K562 (cell line): ENCODE measurements around the gene SYT3. TPM values are rescaled to one million over a fixed set of nuclear protein-coding genes. Genes with fewer than 3 reads are reported as not detected.
A peak's percentile ranks its signal among the peaks of the same experiment; 100 is the strongest.

ENCODE experiments used
- ARID2 ChIP-seq: fragments of 450-650 bp; IDR thresholded peaks from 2 replicates; pipeline ENCODE4 v1.6.1; 2017; ENCODE audit warnings: antibody characterized with exemption, mild to moderate bottlenecking
- CHD2 ChIP-seq: IDR thresholded peaks from 2 replicates; pipeline ENCODE4 v1.6.1; 2011; ENCODE audit warnings: low read depth, low read length
- ELF1 ChIP-seq: fragments of 200-800 bp; sonication (Bioruptor generic); IDR thresholded peaks from 2 replicates; pipeline ENCODE4 v1.6.1; 2016; ENCODE audit warnings: missing genetic modification characterization, missing compliant biosample characterization
- KAT8 ChIP-seq: fragments of 450-650 bp; IDR thresholded peaks from 2 replicates; pipeline ENCODE4 v1.6.1; 2016; ENCODE audit warnings: low read depth, mild to moderate bottlenecking
- MAFG ChIP-seq: fragments of 450-650 bp; conservative IDR thresholded peaks from 2 replicates; pipeline ENCODE4 v1.6.1; 2016; ENCODE audit warnings: missing genetic modification characterization, missing compliant biosample characterization
- MEF2D ChIP-seq: conservative IDR thresholded peaks from 2 replicates; pipeline ENCODE4 v1.6.1; 2016; ENCODE audit warnings: low read depth, missing genetic modification characterization, missing compliant biosample characterization
- NCOA6 ChIP-seq: fragments of 450-650 bp; IDR thresholded peaks from 2 replicates; pipeline ENCODE4 v1.6.1; 2017; ENCODE audit warnings: mild to moderate bottlenecking
- NR2C2 ChIP-seq, 2 experiments: fragments of 200-800 bp in 1 of 2; sonication (Bioruptor generic) in 1 of 2; sonication (generic) in 1 of 2; formaldehyde crosslinking in 1 of 2; IDR thresholded peaks; 2 replicates each; pipeline versions ENCODE4 v1.6.1 to v1.8.0; 2016 to 2022; ENCODE audit warnings: mild to moderate bottlenecking in 1 of 2, missing compliant biosample characterization in 1 of 2, missing genetic modification characterization in 1 of 2, missing genetic modification reagents in 1 of 2
- PYGO2 ChIP-seq: fragments of 450-650 bp; IDR thresholded peaks from 2 replicates; pipeline ENCODE4 v1.6.1; 2016; ENCODE audit warnings: mild to moderate bottlenecking, missing genetic modification characterization, moderate library complexity, missing compliant biosample characterization
- RFX1 ChIP-seq: fragments of 450-650 bp; IDR thresholded peaks from 2 replicates; pipeline ENCODE4 v1.6.1; 2016; ENCODE audit warnings: mild to moderate bottlenecking, moderate library complexity
- SMAD4 ChIP-seq: fragments of 250-450 bp; sonication (Bioruptor Pico); conservative IDR thresholded peaks from 2 replicates; pipeline ENCODE4 v1.8.0; 2021; ENCODE audit warnings: inconsistent platforms, mild to moderate bottlenecking, moderate library complexity
- SOX6 ChIP-seq: fragments of 450-650 bp; IDR thresholded peaks from 2 replicates; pipeline ENCODE4 v1.6.1; 2014; ENCODE audit warnings: mild to moderate bottlenecking
- TCF3 ChIP-seq: sonication (generic); formaldehyde crosslinking; IDR thresholded peaks from 2 replicates; pipeline ENCODE4 v1.4.0; 2020; ENCODE audit warnings: mild to moderate bottlenecking, missing genetic modification reagents
- THRAP3 ChIP-seq: fragments of 450-650 bp; IDR thresholded peaks from 2 replicates; pipeline ENCODE4 v1.6.1; 2016; ENCODE audit warnings: mild to moderate bottlenecking, inconsistent platforms, borderline replicate concordance
- TOE1 ChIP-seq, 2 experiments: fragments of 450-650 bp in 1 of 2; sonication (generic) in 1 of 2; formaldehyde crosslinking in 1 of 2; IDR thresholded peaks; 2 replicates each; pipeline versions ENCODE4 v1.7.1 to v1.8.0; 2016 to 2022; ENCODE audit warnings: borderline replicate concordance in 2 of 2, mild to moderate bottlenecking in 2 of 2, antibody characterized with exemption in 1 of 2, inconsistent platforms in 1 of 2, low read depth in 1 of 2, missing genetic modification reagents in 1 of 2, moderate library complexity in 1 of 2
- ZNF316 ChIP-seq: fragments of 450-650 bp; IDR thresholded peaks from 2 replicates; pipeline ENCODE4 v1.6.1; 2016
- polyA plus RNA-seq, 8 experiments: library from polyadenylated mRNA; depleted of rRNA in 4 of 8; stranded (reverse) in 5 of 8; unstranded in 3 of 8; fragments of >200 nt; fragmentation: Nextera tagmentation in 2 of 8; fragmentation: Illumina TruSeq in 1 of 8; extraction: Ambion mirVana in 2 of 8; extraction: Trizol in 1 of 8; gene quantifications; 2 replicates each; pipeline versions ENCODE4 v1.2.1 to v1.2.3, GENCODE V29; 2011 to 2014; ENCODE audit warnings: inconsistent platforms in 1 of 8, missing spikeins in 1 of 8
- total RNA-seq, 7 experiments: library from RNA; depleted of rRNA in 6 of 7; stranded (reverse); fragments of >200 nt in 6 of 7; fragmentation: Illumina TruSeq in 2 of 7; extraction: Trizol in 2 of 7; gene quantifications; 2 replicates each; pipeline versions ENCODE4 v1.2.1 to v1.2.3, GENCODE V29; 2011 to 2021; ENCODE audit warnings: low replicate concordance in 1 of 7
- TF ChIP-seq, protein P1 (sequence below), 2 experiments: fragments of 450-650 bp; IDR thresholded peaks; 2 replicates each; pipeline ENCODE4 v1.6.1; 2018; ENCODE audit warnings: mild to moderate bottlenecking in 2 of 2, low read depth in 1 of 2; ENCODE audit not compliant: partially characterized antibody in 2 of 2
- TF ChIP-seq, protein P2 (sequence below): fragments of 450-650 bp; IDR thresholded peaks from 2 replicates; pipeline ENCODE4 v1.6.1; 2018; ENCODE audit warnings: mild to moderate bottlenecking, low read depth; ENCODE audit not compliant: partially characterized antibody
- TF ChIP-seq, protein P3 (sequence below): fragments of 250-450 bp; sonication (Bioruptor Pico); IDR thresholded peaks from 2 replicates; pipeline ENCODE4 v1.9.0; 2021; ENCODE audit warnings: mild to moderate bottlenecking, inconsistent platforms

Gene SYT3
- total and polyA plus RNA-seq, 9 of the 15 experiments (the other 6 are each of a cell fraction or from before 2014, with no cell fraction given), result 0.36 to 2.0 (median 0.54) TPM; not detected in 2

DNA sequence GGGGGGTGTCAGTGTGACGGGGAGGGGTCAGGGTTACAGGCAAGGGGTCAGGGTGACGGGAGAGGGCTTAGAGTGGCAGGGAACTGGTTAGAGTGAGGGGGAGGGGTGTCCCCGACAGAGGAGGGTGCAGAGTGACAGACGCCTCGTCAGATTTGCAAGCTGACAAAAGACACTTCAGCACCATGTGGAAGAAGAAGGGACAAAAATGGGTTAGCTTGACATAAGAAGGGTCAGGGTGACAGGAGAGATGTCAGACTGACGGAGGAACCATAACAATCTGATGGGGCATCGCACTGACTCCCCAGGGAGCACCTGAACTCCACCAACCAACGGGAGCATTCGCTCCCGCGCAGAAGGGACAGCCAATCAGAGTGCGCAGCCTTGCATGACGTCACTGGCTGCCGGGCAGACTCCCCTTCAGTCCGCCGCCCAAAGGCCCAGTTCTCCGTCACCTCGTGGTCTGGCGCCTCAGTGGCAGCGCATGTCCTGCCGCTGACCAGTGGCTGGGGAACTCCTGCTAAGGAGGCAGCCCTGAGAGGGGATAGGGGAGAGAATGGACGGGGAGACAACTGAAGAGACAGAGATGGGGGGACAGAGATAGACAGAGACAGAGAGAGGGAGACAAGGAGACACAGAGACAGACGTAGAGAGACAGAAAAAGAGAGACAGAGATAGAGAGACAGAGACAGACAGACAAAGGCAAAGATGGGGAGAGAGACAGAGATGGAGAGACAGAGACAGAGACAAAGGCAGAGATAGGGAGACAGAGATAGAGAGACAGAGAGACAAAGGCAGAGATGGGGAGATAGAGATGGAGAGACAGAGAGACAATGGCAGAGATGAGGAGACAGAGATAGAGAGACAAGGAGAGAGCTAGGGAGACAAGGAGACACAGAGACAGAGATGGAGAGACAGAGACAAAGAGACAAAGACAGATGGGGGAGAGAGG, 39.8 kb upstream of the SYT3 start (continued):
- TF ChIP-seq TOE1 (IDR thresholded peaks at IDR 0.05; ENCODE audit: borderline replicate concordance) (0 out of 2 replicates have a peak, but pooled peaks have one; percentile 25), TOE1 (CRISPR knock-in tag; IDR thresholded peaks at IDR 0.05; ENCODE audit: borderline replicate concordance, low read depth) (no peak), NCOA6 (no peak), TCF3 (CRISPR knock-in tag) (no peak), MEF2D (tag) (0 out of 2 replicates have a peak, but pooled peaks have one; percentile 40), SMAD4 (CRISPR knock-in tag) (no peak), PYGO2 (tag) (no peak), KAT8 (no peak), CHD2 (peak; percentile 81), ZNF316 (peak; percentile 32; the same call in 1 of the 2 replicates), THRAP3 (peak; percentile 81), ARID2 (0 out of 2 replicates have a peak, but pooled peaks have one; percentile 32), NR2C2 (CRISPR knock-in tag; IDR thresholded peaks at IDR 0.05) (peak; percentile 3; the same call in 1 of the 2 replicates), NR2C2 (tag; IDR thresholded peaks at IDR 0.05) (no peak), MAFG (no peak), ELF1 (no peak), SOX6 (no peak), RFX1 (no peak)
- TF ChIP-seq, protein P1, sequence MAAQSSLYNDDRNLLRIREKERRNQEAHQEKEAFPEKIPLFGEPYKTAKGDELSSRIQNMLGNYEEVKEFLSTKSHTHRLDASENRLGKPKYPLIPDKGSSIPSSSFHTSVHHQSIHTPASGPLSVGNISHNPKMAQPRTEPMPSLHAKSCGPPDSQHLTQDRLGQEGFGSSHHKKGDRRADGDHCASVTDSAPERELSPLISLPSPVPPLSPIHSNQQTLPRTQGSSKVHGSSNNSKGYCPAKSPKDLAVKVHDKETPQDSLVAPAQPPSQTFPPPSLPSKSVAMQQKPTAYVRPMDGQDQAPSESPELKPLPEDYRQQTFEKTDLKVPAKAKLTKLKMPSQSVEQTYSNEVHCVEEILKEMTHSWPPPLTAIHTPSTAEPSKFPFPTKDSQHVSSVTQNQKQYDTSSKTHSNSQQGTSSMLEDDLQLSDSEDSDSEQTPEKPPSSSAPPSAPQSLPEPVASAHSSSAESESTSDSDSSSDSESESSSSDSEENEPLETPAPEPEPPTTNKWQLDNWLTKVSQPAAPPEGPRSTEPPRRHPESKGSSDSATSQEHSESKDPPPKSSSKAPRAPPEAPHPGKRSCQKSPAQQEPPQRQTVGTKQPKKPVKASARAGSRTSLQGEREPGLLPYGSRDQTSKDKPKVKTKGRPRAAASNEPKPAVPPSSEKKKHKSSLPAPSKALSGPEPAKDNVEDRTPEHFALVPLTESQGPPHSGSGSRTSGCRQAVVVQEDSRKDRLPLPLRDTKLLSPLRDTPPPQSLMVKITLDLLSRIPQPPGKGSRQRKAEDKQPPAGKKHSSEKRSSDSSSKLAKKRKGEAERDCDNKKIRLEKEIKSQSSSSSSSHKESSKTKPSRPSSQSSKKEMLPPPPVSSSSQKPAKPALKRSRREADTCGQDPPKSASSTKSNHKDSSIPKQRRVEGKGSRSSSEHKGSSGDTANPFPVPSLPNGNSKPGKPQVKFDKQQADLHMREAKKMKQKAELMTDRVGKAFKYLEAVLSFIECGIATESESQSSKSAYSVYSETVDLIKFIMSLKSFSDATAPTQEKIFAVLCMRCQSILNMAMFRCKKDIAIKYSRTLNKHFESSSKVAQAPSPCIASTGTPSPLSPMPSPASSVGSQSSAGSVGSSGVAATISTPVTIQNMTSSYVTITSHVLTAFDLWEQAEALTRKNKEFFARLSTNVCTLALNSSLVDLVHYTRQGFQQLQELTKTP (IDR thresholded peaks at IDR 0.05; ENCODE audit: low read depth in 1 of 2, partially characterized antibody in 2 of 2), result peak in 1 of 2 experiments; percentile 43
- TF ChIP-seq, protein P2, sequence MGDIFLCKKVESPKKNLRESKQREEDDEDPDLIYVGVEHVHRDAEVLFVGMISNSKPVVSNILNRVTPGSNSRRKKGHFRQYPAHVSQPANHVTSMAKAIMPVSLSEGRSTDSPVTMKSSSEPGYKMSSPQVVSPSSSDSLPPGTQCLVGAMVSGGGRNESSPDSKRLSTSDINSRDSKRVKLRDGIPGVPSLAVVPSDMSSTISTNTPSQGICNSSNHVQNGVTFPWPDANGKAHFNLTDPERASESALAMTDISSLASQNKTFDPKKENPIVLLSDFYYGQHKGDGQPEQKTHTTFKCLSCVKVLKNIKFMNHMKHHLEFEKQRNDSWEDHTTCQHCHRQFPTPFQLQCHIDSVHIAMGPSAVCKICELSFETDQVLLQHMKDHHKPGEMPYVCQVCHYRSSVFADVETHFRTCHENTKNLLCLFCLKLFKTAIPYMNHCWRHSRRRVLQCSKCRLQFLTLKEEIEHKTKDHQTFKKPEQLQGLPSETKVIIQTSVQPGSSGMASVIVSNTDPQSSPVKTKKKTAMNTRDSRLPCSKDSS, result peak; percentile 39
- TF ChIP-seq, protein P3, sequence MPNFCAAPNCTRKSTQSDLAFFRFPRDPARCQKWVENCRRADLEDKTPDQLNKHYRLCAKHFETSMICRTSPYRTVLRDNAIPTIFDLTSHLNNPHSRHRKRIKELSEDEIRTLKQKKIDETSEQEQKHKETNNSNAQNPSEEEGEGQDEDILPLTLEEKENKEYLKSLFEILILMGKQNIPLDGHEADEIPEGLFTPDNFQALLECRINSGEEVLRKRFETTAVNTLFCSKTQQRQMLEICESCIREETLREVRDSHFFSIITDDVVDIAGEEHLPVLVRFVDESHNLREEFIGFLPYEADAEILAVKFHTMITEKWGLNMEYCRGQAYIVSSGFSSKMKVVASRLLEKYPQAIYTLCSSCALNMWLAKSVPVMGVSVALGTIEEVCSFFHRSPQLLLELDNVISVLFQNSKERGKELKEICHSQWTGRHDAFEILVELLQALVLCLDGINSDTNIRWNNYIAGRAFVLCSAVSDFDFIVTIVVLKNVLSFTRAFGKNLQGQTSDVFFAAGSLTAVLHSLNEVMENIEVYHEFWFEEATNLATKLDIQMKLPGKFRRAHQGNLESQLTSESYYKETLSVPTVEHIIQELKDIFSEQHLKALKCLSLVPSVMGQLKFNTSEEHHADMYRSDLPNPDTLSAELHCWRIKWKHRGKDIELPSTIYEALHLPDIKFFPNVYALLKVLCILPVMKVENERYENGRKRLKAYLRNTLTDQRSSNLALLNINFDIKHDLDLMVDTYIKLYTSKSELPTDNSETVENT (CRISPR knock-in tag), result no peak
